Stimulated activated effector memory CD8-positive, alpha-beta T cell treated with anti-CD3 and anti-CD28 coated beads, Interleukin-12 subunit alpha, Interleukin-12 subunit beta, amount 100 ng/mL, for 72 hours (primary cell): ENCODE results near the gene MAP2K3.

Experiments used
- ATAC-seq: fragments of 150-1000 bp; cut with Tn5 transposase; 2 replicates; pipeline ENCODE4 v1.10.0; 2021
- DNase-seq, 2 donors: peaks; one replicate each; pipeline ENCODE4 v3.0.0; 2021 to 2022; ENCODE audit warnings: low spot score in 2 of 2
- H3K27ac Mint-ChIP-seq: one replicate; pipeline ENCODE4 v1.8.0; 2022; ENCODE audit warnings: mild to moderate bottlenecking, mixed read lengths
- H3K36me3 Mint-ChIP-seq: one replicate; pipeline ENCODE4 v1.8.0; 2022; ENCODE audit warnings: mild to moderate bottlenecking, mixed read lengths
- H3K4me1 Mint-ChIP-seq: one replicate; pipeline ENCODE4 v1.8.0; 2022; ENCODE audit warnings: mixed read lengths
- H3K4me3 Mint-ChIP-seq: one replicate; pipeline ENCODE4 v1.8.0; 2022; ENCODE audit warnings: mild to moderate bottlenecking, mixed read lengths
- H3K9me3 Mint-ChIP-seq: one replicate; pipeline ENCODE4 v1.8.0; 2022; ENCODE audit warnings: mixed read lengths

The MAP2K3 gene

GRCh38 chr17:21284319-21285163, at the start of gene MAP2K3:
Gene MAP2K3, plus strand, starts transcription at chr17:21284711. Its CDS starts 210 bp downstream, at chr17:21284921.
- peak; percentile 82 for ATAC-seq
- no peaks in the 10 kb centered on the region for H3K9me3 Mint-ChIP-seq
- peaks cover 68% of the 10 kb centered on the region for H3K4me1 Mint-ChIP-seq
- H3K27ac Mint-ChIP-seq: peak within 1 kb of the TSS; percentile 89
- H3K36me3 Mint-ChIP-seq: peaks cover 35% of the 10 kb centered on the region
- H3K4me3 Mint-ChIP-seq: peak within 1 kb of the TSS; percentile 99
- DNase-seq: peak; percentile 95 to 99

GRCh38 chr17:21235921-21236320, 48.6 kb upstream of the MAP2K3 start:
- no peaks in the 10 kb centered on the region for H3K4me1 Mint-ChIP-seq
- H3K4me3 Mint-ChIP-seq: no peak overlapping the region
- H3K36me3 Mint-ChIP-seq: peaks cover 11% of the 10 kb centered on the region
- DNase-seq: no peak
- H3K27ac Mint-ChIP-seq: peak overlapping the region; percentile 18
- H3K9me3 Mint-ChIP-seq: peaks cover 9% of the 10 kb centered on the region
- ATAC-seq: no peak

DNA sequence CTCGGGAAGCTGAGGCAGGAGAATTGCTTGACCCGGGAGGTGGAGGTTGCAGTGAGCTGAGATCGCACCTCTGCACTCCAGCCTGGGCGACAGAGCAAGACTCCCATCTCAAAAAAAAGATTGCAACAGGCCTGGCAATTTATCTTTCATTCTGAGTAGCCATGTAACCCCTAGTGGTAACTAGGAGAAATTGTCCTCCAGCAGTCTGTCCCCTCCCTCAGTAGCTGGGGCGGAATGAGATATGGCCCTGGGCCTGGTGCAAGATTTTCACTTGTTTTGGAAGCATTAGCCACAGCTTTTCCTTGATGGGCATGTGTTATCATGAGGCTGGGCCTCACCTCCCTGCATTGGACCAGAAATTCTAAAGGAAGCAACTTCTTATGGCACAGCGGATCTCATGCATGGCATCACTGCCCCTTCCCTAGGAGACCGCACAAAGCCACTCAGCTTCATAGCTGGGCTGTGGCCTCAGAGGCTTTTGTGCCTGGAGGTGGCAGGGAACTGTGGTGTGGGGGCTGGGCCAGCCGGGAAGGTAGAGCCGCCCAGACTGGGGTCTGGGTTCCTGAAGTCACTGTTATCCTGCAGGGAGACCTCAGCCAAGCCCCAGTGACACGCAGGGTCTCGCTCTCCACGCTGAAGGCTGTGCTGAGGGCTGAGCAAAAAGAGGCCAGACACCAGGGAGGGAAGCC, 44.7 kb upstream of the MAP2K3 start:
- Mint-ChIP-seq H3K27ac (no peak overlapping the region), H3K4me1 (no peaks in the 10 kb centered on the region), H3K36me3 (peaks cover 11% of the 10 kb centered on the region), H3K4me3 (no peak overlapping the region), H3K9me3 (peaks cover 3% of the 10 kb centered on the region)
- no peak for DNase-seq
- ATAC-seq: no peak

- H3K27ac Mint-ChIP-seq: no peak overlapping the region
- H3K4me1 Mint-ChIP-seq: no peaks in the 10 kb centered on the region
- DNase-seq (no peak), ATAC-seq (no peak)
- H3K4me3 Mint-ChIP-seq: no peak overlapping the region
- peaks cover 3% of the 10 kb centered on the region for H3K9me3 Mint-ChIP-seq
- peaks cover 9% of the 10 kb centered on the region for H3K36me3 Mint-ChIP-seq
Observed at GRCh38 chr17:21240369-21241055, 44.0 kb upstream of the MAP2K3 start.

- no peaks in the 10 kb centered on the region for H3K4me1 Mint-ChIP-seq
- H3K36me3 Mint-ChIP-seq: no peaks in the 10 kb centered on the region
- no peak overlapping the region for H3K4me3 Mint-ChIP-seq
- H3K9me3 Mint-ChIP-seq: no peaks in the 10 kb centered on the region
- ATAC-seq: no peak
- no peak for DNase-seq
- no peak overlapping the region for H3K27ac Mint-ChIP-seq
Observed at GRCh38 chr17:21241564-21241963, 42.9 kb upstream of the MAP2K3 start.

DNA sequence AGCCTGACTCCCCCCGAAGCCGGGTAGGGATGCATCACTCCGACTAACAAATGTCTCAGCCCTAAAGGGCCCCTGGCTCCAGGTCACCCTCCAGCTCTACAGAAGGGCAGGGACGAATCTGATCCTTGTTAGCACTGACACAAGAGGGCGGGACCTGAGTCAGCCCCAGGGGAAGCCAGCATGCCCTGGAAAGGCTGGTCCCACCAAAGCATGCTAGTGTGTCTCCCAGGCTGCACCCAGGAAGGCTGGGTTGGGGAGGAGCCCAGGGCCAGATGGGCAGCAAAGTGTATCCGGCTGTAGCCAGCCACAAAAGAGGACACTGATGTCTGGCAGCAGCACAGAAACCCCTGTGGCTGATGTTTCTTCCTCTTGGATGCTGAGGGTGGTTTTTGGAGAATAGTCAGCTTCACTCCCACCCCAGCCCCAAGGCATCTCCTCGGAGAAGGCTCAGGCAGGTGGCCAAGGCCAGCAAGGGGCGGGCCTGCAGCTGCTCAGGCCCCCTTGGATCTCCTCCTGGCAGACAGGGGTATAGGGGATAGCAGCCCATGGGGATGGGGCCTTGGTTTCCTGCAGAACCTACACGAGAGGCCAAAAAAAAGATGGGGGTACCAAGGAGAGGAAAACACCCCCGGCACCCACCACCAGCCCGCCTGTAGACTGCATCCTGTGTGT, 42.3 kb upstream of the MAP2K3 start:
- Mint-ChIP-seq H3K27ac (no peak overlapping the region), H3K9me3 (no peaks in the 10 kb centered on the region), H3K4me3 (no peak overlapping the region), H3K36me3 (no peaks in the 10 kb centered on the region), H3K4me1 (no peaks in the 10 kb centered on the region)
- DNase-seq (no peak), ATAC-seq (no peak)

- H3K9me3 Mint-ChIP-seq: no peaks in the 10 kb centered on the region
- H3K36me3 Mint-ChIP-seq: no peaks in the 10 kb centered on the region
- no peak overlapping the region for H3K27ac Mint-ChIP-seq
- H3K4me1 Mint-ChIP-seq: peaks cover 5% of the 10 kb centered on the region
- DNase-seq: no peak
- ATAC-seq: no peak
- H3K4me3 Mint-ChIP-seq: no peak overlapping the region
Observed at GRCh38 chr17:21242780-21243515, 41.6 kb upstream of the MAP2K3 start.

DNA sequence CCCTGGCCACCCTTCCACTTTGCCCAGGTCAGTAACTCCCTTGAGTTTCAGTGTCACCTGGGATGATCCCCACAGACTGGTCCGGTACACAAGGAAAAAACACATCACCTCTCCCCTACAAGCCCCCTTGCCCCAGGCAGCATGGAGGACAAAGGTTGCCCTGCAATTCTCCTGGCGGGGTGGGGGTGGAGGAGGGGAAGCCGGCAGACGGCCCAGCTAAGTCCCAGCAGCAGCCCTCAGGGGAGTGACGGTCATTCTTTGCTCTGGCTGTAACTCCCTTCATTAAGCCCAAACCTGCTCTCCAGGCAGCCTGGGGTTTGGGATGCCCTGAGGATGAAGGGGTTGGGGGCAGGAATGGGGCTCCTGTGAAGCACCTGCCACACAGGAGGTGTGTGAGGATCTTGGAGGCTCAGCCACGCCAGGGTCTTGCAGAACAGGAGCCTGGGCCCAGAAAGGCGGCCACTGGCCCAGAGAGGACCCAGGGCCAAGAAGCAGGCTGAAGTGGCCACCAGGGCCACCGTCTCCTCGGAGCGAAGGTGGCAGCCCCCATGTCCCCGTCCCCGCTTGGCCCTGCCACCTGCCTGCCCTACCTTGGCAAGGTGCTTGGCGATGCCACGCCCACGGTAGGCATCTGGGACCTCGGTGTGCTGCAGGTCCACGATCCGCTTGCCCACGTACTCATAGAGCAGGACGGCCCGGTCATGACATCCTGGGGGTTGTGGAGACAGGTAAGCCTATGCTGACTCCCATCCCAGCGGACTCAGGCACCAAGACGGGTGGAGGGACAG, 40.8 kb upstream of the MAP2K3 start:
- H3K9me3 Mint-ChIP-seq: no peaks in the 10 kb centered on the region
- no peak overlapping the region for H3K27ac Mint-ChIP-seq
- no peaks in the 10 kb centered on the region for H3K36me3 Mint-ChIP-seq
- no peak for DNase-seq
- no peak for ATAC-seq
- H3K4me1 Mint-ChIP-seq: peaks cover 12% of the 10 kb centered on the region
- no peak overlapping the region for H3K4me3 Mint-ChIP-seq

DNA sequence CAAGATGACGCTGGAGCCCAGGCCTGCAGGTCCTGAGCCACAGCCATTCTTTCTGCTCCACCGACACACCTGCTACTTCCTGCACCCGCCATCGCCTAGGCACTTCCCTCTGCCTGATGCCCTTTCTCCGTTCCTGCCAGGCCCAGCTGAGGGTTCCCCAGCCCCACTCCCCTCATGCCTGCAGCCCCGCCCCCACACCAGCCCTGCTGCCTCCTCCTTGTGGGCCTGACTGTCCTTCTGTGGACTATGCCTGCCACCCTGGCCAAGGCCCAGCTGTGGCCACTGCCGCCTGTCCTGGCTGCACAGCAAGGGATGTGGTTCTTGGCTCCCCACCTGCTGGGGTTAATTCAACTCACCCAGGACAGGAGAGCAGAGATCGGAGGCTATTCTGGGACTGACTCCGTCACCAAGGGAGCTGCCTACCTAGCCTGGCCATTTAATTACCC, 38.8 kb upstream of the MAP2K3 start:
- no peak for DNase-seq
- no peaks in the 10 kb centered on the region for H3K9me3 Mint-ChIP-seq
- no peak overlapping the region for H3K4me3 Mint-ChIP-seq
- peaks cover 29% of the 10 kb centered on the region for H3K4me1 Mint-ChIP-seq
- no peaks in the 10 kb centered on the region for H3K36me3 Mint-ChIP-seq
- H3K27ac Mint-ChIP-seq: no peak overlapping the region
- no peak for ATAC-seq

DNA sequence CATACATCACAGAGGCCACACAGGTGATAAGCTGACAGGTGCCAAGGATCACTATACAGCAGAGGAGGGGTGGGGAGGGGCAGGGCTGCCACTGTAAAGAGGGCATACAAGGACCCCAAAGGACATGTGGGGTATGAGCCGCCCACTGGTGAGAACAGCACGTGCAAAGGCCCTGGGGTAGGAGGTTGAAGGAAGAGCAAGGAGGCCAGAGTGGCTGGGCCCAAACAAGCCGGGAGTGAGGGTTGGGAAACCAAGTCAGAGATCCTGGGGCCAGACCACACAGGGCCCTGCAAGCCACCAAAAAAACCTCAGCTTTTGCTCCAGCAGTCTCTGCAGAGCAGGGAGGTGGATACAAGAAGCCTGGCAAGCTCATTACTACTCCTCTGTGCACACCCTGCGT, 37.8 kb upstream of the MAP2K3 start:
- no peaks in the 10 kb centered on the region for H3K36me3 Mint-ChIP-seq
- no peak overlapping the region for H3K4me3 Mint-ChIP-seq
- DNase-seq: no peak
- H3K9me3 Mint-ChIP-seq: no peaks in the 10 kb centered on the region
- H3K27ac Mint-ChIP-seq: no peak overlapping the region
- no peak for ATAC-seq
- H3K4me1 Mint-ChIP-seq: peaks cover 36% of the 10 kb centered on the region

DNA sequence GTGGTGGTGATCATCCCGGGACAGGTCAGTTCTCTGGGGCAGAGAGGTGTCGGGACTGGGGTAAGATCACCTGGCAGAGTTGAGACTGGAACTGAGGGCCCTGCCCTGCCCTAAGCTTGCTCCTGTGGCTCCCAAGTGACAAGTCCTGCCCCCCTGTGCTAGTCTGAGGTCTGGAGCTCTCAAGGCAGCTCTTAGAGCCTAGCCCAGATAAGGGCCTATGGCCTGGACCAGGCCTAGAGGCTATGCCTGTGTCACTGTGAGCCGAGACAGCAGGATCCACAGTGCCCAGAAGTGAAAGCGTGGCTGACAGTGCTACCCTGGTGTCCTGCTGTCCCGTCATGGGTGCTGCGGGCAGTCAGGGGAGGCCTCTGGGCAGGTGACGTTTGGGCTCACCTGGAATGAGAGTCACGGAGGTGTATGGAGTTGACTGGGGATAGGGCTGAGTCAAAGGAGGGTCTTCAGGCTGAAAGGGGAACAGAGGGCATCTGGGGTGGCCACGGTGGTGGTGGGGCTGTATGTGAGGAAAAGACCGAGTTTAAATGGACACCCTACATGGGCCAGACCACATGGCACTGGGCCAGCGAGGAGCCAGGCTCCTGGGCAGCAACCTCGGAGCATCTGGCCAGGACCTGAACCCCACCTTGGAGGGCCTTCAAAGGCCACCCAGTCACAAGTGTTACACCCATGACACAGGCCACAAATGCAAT, 36.8 kb upstream of the MAP2K3 start:
- H3K27ac Mint-ChIP-seq: peak overlapping the region; percentile 72
- H3K9me3 Mint-ChIP-seq: no peaks in the 10 kb centered on the region
- DNase-seq: no peak
- no peak for ATAC-seq
- H3K4me3 Mint-ChIP-seq: no peak overlapping the region
- H3K36me3 Mint-ChIP-seq: no peaks in the 10 kb centered on the region
- H3K4me1 Mint-ChIP-seq: peaks cover 45% of the 10 kb centered on the region

DNA sequence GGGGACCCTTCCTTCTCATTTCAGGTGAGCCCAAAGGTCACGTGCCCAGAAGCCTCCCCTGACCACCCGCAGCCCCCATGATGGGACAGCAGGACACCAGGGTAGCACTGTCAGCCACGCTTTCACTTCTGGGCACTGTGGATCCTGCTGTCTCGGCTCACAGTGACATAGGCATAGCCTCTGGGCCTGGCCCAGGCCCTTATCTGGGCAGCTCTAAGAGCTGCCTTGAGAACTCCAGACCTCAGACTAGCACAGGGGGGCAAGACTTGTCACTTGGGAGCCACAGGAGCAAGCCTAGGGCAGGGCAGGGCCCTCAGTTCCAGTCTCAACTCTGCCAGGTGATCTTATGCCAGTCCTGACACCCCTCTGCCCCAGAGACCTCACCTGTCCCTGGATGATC, 36.0 kb upstream of the MAP2K3 start:
- H3K9me3 Mint-ChIP-seq: no peaks in the 10 kb centered on the region
- peak overlapping the region; percentile 72 for H3K27ac Mint-ChIP-seq
- H3K4me3 Mint-ChIP-seq: no peak overlapping the region
- peaks cover 45% of the 10 kb centered on the region for H3K4me1 Mint-ChIP-seq
- DNase-seq (no peak), ATAC-seq (no peak)
- H3K36me3 Mint-ChIP-seq: no peaks in the 10 kb centered on the region

DNA sequence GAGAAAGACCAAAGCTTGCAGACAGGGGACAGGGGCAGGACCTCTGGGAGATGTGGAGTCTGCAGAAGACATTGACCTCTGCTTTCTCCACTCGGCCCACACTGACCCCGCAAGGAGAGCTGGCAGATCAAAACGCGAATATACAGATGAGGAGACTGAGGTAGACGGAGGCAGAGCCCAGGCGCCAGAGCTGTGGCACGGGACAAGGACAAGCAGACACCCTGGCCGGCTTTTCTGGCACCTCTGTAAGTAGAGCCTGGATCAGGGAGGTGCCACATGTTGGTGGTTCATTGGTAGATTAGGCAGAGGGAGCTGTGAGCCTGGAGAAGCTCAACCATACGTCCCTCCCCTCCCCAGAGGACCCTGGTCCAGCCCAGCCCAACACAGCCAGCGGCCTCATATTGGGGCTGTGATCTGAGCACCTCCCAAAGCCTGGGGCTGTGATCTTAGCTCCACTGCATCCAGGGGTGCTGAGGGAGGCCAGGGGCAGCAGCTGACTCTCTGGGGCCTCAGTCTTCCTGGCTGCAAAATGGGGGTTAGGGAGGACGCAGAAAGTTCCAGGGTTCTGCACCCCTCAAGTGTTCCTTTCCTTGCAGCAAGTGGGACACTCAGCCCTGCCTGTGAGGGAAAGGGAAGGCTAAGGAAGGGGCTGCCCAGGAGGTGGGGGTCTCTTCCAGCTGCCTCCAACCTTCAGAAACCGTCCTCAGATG, 35.3 kb upstream of the MAP2K3 start:
- Mint-ChIP-seq H3K9me3 (no peaks in the 10 kb centered on the region), H3K4me1 (peaks cover 45% of the 10 kb centered on the region)
- no peak for ATAC-seq

More for the DNA sequence above, 35.3 kb upstream of the MAP2K3 start:
- no peak for DNase-seq
- no peak overlapping the region for H3K4me3 Mint-ChIP-seq
- peak overlapping the region; percentile 72 for H3K27ac Mint-ChIP-seq
- H3K36me3 Mint-ChIP-seq: no peaks in the 10 kb centered on the region
